B cell (primary cell): Measurements from ENCODE around the gene HNRNPF.

ENCODE experiments used
- CTCF ChIP-seq: fragments of 200-600 bp; IDR thresholded peaks from one replicate; pipeline ENCODE4 v1.8.0; 2022; ENCODE audit warnings: antibody characterized with exemption, mild to moderate bottlenecking
- EZH2 ChIP-seq: IDR thresholded peaks from 2 replicates; pipeline ENCODE4 v1.6.1; 2012; ENCODE audit warnings: borderline replicate concordance, low read depth, mild to moderate bottlenecking, moderate library complexity, low read length; ENCODE audit not compliant: insufficient read depth, poor library complexity, severe bottlenecking

- TF ChIP-seq CTCF (no peak), EZH2 (no peak)
These were observed 44.0 kb downstream of the HNRNPF start for GRCh38 chr10:43365001-43365400.
